ENCODE results near the gene PLD3.
"Not testable (repeated sequence)": the region's sequence is repeated elsewhere in the genome, so short reads cannot be mapped to it uniquely, and the experiment has no call there.

The PLD3 gene

GRCh38 chr19:40390084-40390742 is 41.7 kb downstream of the PLD3 start, which contains the start of gene HIPK4:
Gene HIPK4 (minus strand): TSS chr19:40390181. CDS start chr19:40389902, 279 bp downstream.
- no peak for DNase-seq

- no peak for DNase-seq
Measured at GRCh38 chr19:40392123-40392522, 43.6 kb downstream of the PLD3 start.

DNA sequence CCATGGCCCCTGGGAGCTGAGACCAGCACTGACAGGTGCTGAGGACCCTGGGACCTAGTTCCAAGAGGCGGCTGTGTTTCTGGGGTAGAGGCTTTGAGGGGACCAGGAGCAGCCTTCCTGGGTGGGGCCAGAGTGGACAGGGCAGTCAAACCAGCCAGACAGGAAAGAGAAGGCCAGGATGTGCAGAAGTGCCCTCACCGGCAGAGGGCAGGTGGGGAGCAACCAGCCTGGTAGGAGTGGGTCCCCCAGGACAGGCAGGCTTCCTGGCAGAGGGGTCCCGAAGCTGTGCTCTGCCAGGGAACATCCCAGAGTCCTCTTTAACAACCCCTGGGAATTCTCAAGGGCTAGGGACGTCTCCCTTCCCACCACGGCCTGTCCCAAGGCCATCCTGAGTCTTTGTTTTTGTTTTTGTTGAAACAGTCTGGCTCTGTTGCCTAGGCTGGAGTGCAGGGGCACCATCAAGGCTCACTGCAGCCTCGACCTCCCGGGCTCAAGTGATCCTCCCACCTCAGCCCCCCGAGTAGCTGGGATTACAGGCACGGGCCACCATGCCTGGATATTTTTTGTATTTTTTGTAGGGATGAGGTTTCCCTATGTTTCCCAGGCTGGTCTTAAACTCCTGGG is 44.5 kb downstream of the PLD3 start:
- peak in 1 of 2 experiments; percentile 23 for DNase-seq

DNA sequence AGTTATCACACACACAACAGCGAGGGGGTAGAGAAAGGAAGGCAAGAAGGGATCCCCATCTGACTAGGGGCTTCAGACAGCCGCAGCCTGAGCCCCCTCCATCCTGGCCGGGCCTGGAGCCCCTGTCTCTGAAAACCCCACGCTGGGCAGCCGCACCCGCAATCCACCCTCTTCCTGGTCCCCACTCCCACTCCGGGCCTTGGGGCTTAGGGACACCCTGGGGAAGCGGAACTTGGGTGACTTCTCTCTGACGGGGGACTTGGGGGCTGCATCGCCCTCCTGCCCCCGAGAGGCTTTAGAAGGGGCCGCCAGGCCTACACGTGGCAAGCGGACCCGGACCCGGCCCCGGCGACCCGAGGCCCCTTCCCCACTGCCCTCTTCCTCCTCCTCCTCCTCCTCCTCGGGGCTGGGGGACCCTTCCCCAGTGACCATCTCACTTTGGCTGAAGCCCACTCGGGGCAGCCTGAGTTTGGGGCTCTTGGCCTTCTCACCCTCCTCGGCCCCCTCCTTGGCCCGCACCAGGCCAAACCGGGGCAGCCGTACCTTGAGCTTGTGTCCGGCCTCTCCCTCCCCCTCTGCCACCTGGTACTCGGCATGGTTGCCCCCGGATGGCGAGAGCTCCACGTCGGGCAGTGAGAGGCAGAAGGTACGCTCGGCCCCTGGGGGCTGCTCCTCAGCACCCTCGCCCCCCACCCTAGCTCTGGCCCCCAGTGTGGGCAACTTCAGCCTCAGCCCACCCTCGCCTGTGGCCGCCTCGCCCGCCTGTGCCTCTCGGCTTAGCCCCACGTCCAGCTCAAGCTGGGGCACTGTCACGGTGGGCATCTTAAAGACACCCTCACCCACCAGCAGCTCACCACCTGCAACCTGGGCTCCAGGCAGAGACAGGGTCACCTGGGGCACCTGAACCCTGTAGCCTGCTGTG is 45.7 kb downstream of the PLD3 start:
- no peak for DNase-seq

DNA sequence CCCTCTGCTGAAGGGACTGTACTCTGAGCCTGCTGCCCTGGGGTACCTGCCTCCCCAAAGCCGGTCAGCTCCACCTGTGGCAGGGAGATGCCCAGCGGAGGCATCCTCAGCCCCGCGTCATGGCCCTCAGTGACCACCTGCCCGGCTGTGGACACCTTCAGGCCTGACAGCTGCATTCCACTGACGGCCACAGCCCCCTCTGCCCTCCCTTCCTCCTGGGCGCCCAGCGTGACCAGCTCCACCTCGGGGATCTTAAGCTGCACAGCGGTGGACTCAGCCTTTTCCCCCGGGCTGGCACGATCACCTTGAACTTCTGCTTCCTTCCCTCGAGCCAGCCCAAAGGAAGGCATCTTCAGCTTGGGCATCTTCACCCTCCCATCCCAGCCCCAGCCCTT is 46.3 kb downstream of the PLD3 start:
- no peak for DNase-seq

- no peak for DNase-seq
Measured at GRCh38 chr19:40395956-40396355, 47.5 kb downstream of the PLD3 start.

- no peak for DNase-seq
Measured at GRCh38 chr19:40396886-40397567, 48.5 kb downstream of the PLD3 start.

GRCh38 chr19:40397568-40397906 is 49.0 kb downstream of the PLD3 start:
- no peak for DNase-seq

GRCh38 chr19:40398417-40399131 is 50.1 kb downstream of the PLD3 start:
- DNase-seq: peak; percentile 56 to 83

GRCh38 chr19:40400559-40400958 is 52.1 kb downstream of the PLD3 start:
- DNase-seq: no peak

DNA sequence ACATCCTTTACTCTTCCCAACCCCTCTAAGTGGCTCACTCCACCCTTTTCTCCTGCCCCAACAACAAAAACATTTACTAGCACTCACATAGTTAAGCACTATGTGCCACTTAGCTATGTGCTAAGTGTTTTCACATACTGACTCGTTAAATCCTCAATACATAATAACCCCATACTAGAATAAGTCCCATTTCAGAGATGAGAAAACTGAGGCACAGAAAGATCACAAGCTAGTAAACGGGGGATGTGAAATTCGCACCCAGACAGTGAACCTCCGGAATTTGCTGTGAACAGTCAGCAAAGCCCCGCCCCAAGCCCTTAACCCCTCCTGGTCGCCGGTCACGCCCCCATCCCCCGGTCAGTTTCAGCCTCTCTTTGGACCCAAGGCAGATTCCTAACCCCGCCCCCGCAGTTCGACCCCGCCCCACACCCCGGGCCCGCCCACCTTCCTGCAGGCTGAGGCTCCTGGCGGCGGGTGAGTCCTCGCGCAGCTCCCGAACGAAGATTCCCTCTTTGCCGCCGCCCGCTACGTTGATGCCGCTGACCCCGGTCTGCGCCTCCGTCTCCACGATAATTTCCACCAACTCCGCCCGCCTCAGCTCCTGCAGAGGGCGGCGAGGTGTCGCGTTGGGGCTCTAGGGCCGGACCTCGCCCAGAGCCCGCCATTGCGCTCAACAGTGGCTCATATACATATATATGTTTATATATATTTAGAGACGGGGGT is 54.9 kb downstream of the PLD3 start:
- peak; percentile 63 to 73 for DNase-seq

DNA sequence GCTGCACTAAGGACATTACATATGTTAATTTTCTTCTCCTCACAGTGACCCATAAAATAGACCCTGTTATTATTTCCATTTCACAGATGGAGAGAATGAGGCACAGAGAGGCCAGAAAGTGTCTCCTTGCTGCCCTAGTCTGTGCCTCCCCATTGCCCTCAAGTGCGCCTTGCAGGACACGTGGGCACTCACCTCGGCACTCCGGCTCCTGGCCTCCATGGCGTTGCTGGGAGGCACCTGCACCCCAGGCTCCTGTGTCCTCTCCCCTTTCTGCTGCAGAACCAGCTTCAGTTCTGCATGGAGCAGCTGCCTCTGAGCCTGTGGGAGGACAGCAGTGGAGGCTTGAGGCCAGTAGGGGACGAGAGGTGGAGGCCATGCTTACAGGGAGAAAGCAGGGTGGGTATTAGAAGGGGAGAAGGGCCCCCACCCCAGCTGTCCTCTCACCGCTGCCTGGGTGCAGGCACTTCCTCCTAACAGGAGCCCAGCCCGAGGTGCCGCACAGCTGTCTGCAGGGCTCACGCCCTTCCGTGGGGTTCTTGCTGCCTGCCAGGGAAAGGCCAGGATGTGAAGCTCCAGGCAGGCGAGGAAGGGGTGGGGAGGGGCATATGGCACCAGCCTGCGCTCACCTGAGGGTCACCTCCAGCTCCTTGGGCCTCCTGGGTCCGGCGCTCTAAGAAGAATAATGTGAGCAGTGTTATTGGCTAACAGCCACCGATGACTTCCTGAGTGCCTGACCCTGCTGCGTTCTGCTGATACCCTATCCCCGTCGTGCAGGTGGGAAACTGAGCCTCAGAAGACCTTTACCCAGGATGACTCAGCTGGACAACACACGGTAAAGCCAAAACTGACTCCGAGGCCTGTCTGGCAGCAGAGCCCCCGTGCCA is 59.5 kb downstream of the PLD3 start:
- DNase-seq: no peak

DNA sequence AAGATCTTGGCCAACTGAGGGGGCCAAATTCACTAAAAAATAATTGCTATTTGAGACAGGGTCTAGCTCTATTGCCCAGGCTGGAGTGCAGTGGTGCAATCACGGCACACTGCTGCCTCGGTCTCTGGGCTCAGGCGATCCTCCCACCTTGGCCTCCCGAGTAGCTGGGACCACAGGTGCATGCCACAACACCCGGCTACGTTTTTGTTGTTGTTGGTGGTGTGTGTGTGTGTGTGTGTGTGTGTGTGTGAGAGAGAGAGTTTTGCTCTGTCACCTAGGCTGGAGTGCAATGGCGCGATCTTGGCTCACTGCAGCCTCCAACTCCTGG is 60.1 kb downstream of the PLD3 start:
- not testable (repeated sequence) for DNase-seq

DNA sequence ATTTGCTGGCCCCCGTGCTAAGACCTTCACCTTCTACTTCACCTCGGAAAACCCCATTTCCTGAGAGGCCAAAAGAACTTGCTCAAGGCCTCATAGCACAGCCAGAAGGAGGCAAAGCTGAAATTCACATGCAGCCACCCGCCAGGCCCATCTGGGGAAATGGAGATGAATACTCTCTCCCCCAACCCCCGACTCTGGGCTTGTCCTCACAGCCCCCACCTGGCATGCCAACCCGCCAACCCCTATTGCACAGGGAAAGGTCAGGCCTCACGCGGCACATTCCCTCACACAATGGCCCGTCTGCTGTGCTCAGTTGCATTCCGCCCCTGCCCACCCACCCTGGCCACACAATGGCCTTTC is 61.5 kb downstream of the PLD3 start:
- no peak for DNase-seq

DNA sequence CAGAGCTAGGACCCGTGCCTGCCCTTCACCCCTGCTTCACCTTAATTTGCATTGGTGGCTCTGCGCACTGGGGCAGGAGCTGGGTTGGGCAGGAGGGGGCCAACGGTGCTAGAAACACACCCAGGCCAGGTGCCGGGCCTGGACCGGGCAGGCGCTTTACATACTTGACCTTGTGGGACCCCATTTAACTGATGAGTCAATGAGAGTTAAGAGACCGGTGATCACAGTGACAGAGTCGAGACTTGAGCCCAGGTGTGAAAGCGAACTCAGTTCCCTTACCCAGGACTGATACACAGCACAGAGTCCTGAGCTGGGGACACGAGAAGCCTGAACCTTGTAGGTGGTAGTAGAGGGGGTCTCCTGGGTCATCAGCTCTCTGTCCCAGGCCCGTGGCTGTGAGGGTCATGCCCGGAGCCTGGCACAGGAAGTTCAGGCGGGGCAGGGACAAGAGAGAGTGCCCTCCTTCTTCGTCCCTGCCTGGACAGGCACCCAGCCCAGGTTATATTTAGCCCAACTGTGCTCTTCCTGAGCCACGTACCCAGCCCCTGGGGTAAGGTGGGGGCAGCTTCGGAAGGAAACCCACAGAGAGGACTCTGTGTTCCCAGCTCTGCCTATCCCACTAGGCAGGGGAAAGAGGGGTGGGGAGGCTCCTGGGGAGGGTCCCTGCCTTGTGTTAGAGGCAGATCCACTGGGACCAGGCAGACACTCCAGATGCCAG is 62.8 kb downstream of the PLD3 start:
- no peak for DNase-seq

DNA sequence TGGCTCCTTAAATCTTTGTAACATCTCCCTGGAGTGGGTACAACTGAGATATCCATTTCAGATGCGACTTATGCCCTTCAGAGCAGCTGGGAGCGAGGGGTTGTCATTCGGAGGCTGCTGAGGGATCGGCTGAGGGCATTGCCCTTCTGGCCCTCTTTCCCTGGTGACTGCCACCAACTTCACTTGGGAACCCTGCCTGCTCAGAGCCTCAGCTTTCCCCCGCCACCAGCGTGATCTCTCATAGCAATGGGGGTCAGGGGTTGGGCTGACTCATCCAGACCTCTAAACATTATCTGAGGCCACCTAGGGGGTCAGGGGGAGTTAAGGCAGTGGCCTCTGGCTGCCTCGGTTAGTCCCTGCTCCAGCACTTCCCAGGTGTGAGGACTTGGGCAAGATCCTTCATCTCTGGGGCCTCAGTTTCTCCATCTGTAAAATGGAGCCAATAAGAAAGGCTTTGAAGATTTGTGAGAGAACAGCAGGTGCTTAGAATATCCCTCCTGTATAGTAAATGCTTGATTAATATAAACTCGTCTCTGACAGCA is 63.5 kb downstream of the PLD3 start:
- DNase-seq: no peak

DNA sequence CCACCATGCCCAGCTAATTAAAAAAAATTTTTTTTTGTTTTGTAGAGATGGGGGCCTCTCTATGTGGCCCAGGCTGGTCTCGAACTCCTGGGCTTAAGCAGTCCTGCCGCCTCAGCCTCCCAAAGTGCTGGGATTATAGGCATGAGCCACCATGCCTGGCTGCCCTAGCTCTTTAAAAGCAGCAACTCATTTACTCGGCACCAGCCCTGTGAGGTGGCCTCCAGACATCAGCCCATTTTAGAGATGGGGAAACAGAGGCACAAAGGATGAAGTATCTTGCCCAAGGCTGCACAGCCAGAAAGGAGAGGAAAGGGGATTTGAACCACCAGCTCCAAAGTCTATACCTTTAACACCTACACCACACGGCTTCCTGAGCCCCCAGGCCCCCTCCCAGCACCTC is 64.4 kb downstream of the PLD3 start:
- DNase-seq: no peak

DNA sequence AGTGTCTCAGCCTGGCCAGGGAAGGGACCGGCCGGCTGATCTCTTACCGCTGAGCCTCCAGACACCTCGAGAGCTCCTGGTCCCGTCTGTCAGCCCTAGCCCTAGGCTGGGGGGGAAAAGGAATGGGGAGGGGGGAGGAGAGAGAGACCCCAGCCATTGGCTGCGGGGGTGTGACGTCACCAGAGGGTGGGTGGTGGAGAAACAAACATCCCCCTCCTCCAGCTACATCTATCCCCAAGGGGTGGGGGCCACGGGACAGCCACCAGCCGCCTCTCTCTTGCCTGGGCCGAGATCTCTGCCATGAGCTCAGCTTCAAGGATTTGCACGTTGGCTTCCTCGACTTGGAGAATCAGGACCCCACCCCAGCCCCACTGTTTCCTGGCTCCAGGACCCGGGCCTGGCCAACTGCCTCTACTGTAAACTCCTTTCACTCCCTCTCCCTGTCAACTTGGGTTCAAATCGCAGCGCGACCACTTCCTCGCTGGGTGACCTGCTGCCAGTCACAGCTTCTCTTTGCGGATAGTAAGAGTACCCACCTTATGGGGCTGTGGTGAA is 64.9 kb downstream of the PLD3 start, which contains the start of gene PRX:
Gene PRX (minus strand): TSS at position 88 of the 555 bp plus-strand sequence. CDS start 5,446 bp downstream, outside the sequence.
- DNase-seq: peak; percentile 63 to 77

All from NCI-H524 (cell line).